GM10248 (cell line): ENCODE data around the gene RNASEH2A.
"Not testable (repeated sequence)": the region's sequence is repeated elsewhere in the genome, so short reads cannot be mapped to it uniquely, and the experiment has no call there.

Source experiments
- CTCF ChIA-PET: fragments of 300-600 bp; sonication (Branson Sonifier 250); formaldehyde crosslinking; extraction: SDS; loops from one replicate; lab custom pipeline; 2021; ENCODE audit warnings: antibody characterized with exemption; lab: Yijun Ruan, JAX
- POLR2A ChIA-PET: fragments of 350-650 bp; sonication (Branson Sonifier 250); formaldehyde crosslinking; extraction: SDS; loops from one replicate; lab custom pipeline; 2020; ENCODE audit warnings: antibody characterized with exemption; lab: Yijun Ruan, JAX
- DNase-seq: peaks from one replicate; pipeline ENCODE4 v3.0.0; 2012; ENCODE audit errors: extremely low spot score
- TF ChIP-seq, protein P1 (sequence below): IDR thresholded peaks from 2 replicates; pipeline ENCODE4 v1.5.1; 2012; ENCODE audit warnings: mild to moderate bottlenecking, low read depth; ENCODE audit errors: extremely low read depth, missing control alignments, control extremely low read depth

RNASEH2A gene

DNA sequence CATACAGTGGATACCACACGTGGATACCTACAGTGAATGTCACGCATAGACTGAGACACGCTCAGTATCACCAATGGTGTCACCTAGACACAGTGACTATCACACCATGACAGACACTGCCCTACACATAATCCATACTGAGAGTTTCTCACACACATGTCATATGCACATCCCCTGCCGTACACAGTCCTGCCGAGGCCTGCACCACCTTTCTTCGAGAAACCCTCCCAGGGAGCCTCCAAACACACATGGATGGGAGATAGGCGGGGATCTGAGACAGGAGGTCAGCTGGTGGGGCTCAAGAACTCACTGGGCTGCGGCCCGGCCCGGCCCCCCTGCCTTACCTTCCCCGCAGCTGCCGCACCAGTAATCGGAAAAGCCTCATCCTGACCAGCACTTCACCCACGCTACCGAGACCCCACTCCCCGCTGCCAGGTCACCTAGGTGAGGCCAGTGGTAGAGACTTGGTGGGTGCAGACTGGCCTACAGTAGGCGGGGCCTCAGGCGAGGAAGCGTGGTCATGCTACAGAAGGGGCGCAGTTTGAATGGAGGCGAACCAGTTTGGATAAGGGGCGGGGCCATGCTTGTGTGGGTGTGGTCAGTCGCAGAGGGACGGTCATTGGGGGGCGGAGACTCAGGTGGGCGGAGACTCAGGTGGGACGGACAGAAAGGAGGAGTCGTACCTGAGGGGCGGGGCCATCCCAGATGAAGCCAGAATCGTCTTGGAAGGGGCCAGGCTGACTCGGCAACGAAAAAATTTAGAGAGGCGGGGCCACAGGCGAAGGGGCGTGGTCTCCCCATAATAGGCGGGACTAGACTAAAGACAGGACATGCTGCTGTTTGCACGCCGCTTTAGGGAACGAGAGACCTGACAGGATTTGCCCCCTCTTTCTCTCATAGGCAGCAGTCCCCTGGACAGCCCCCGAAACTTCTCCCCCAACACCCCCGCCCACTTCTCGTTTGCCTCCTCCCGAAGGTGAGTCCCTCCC, 34.0 kb downstream of the RNASEH2A start:
- CTCF ChIA-PET, result interaction anchor here (1.9 kb wide), 1 partner anchor 80 kb away, joined by 4 read pairs; no protein-coding TSS in a partner anchor
- POLR2A ChIA-PET, result interaction anchor here (0.6 kb wide), 1 partner anchor 703 kb away, joined by 3 read pairs; no protein-coding TSS in a partner anchor
- TF ChIP-seq, protein P1, sequence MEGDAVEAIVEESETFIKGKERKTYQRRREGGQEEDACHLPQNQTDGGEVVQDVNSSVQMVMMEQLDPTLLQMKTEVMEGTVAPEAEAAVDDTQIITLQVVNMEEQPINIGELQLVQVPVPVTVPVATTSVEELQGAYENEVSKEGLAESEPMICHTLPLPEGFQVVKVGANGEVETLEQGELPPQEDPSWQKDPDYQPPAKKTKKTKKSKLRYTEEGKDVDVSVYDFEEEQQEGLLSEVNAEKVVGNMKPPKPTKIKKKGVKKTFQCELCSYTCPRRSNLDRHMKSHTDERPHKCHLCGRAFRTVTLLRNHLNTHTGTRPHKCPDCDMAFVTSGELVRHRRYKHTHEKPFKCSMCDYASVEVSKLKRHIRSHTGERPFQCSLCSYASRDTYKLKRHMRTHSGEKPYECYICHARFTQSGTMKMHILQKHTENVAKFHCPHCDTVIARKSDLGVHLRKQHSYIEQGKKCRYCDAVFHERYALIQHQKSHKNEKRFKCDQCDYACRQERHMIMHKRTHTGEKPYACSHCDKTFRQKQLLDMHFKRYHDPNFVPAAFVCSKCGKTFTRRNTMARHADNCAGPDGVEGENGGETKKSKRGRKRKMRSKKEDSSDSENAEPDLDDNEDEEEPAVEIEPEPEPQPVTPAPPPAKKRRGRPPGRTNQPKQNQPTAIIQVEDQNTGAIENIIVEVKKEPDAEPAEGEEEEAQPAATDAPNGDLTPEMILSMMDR, result no peak
- peak; percentile 69 for DNase-seq

DNA sequence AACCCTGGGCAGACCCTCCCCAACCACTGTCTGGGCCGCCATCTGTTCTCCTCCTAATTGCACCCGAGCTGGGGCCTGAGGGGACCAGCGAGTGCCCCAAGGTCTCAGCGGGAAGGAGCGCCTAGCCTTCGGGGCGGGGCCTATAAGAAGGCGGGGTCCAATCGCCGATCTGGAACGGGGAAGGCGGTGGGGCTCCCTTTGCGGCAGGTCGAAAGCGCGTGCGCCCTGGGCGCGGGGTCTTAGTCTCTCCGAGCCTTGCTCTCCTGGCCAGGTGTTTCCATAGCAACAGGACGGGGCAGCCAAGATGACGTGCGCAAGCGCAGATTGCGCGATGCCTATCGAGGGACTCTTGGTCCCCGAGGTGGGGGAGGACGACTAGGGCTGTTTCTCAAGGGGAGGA, 34.7 kb downstream of the RNASEH2A start:
- CTCF ChIA-PET, result interaction anchor here (1.9 kb wide), 1 partner anchor 81 kb away, joined by 4 read pairs; no protein-coding TSS in a partner anchor

DNA sequence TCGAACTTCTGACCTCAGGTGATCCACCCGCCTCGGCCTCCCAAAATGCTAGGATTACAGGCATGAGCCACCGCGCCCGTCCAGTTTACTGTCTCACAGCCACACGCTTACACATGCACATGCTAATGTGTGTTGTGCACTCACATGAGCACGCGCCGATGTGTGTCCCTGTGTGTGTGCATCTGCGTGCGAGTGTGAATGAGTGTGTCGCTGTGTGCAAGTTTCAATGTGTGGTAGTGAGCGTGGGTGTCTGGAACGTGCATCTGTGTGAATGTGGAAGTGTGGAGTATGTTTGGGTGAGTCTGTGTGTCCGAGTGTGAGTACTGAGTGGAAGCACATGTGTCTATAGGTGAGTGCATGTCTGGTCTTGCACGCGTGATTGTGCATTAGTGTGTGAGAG, 36.1 kb downstream of the RNASEH2A start:
- ChIA-PET CTCF (interaction anchor here (1.9 to 11.3 kb wide), 2 partner anchors 82 kb away, joined by 4 to 369 read pairs; no protein-coding TSS in a partner anchor), POLR2A (no interaction called here)
- no peak for DNase-seq
- TF ChIP-seq, protein P1, result no peak

More for the DNA sequence above, 34.7 kb downstream of the RNASEH2A start:
- DNase-seq, result no peak
- TF ChIP-seq, protein P1, result no peak
- POLR2A ChIA-PET, result interaction anchor here (0.6 kb wide), 1 partner anchor 704 kb away, joined by 3 read pairs; no protein-coding TSS in a partner anchor

DNA sequence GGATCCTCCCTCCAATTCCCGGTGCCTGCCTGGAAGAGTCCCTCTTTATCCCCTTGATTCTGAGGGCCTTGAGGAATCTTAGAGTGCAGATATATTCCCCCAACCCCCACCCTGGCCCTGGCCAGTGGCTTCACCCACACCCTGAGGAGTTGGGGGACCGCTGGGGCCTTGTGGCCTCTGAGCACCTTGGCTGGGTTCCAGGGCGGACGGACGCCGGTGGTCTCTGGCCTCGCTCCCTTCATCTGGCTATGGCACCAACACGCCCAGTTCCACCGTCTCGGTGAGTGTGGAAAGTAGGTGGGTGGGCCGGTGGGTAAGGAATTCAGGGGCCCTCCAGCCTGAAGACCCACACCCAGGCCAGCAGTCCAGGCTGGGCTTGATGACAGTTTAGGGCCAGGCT, 36.9 kb downstream of the RNASEH2A start:
- POLR2A ChIA-PET, result no interaction called here
- CTCF ChIA-PET, result interaction anchor here (11.3 kb wide), 1 partner anchor 83 kb away, joined by 369 read pairs; no protein-coding TSS in a partner anchor
- TF ChIP-seq, protein P1, result no peak
- no peak for DNase-seq

DNA sequence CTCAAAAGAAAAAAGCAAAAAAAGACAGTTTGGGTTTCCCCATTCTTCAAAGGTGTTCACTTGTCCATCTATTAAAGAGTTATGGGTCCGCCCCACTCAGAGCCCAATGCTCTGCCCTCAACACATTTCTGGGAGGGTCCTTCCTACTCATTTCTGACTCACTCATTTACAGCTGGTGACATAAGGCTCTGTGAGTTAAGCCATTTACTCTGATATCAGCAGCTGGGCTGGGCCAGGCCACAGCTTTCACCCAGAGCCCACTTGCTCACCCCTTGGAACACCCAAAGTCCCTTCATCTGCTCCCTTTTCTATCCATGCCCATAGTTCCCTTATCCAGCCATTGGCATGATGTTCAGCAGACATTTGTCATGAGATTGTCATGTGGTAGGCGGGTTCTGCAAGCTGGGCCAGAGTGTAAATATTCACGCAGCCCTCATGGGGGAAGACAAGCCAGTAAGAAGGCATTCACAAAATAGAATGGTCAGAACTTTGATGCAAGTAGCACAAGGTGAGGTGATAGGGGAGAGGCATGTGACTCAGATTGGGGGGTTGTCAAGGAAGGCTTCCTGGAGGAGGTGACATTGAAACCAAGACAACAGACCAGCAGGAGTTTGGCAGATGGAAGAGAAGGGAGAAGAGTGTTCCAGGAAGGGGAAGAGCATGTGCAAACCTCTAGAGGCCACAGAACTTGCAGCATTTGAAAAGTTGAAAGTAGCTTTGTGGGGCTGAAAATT, 37.8 kb downstream of the RNASEH2A start:
- DNase-seq, result no peak
- CTCF ChIA-PET, result interaction anchor here (11.3 kb wide), 1 partner anchor 84 kb away, joined by 369 read pairs; no protein-coding TSS in a partner anchor
- TF ChIP-seq, protein P1, result no peak
- POLR2A ChIA-PET, result no interaction called here

DNA sequence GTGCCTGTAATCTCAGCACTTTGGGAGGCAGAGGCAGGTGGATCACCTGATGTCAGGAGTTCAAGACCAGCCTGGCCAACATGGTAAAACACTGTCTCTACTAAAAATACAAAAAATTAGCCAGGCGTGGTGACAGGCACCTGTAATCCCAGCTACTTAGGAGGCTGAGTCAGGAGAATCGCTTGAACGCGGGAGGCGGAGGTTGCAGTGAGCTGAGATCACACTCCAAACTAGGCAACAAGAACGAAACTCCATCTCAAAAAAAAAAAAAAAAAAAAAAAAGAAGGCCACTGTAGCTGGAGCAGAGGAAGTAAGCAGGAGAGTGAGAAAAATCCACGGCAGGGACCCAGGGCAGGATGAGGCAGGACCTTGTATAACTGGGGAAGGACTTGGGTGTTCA, 40.2 kb downstream of the RNASEH2A start:
- CTCF ChIA-PET, result interaction anchor here (0.7 to 11.3 kb wide), 30 partner anchors 10 to 285 kb away, joined by 3 to 369 read pairs (median 12); partner anchors contain the start of genes DNASE2, GCDH, HOOK2 and KLF1
- POLR2A ChIA-PET, result interaction anchor here (0.8 kb wide), 1 partner anchor 55 kb away, joined by 4 read pairs; the partner anchor contains the start of gene JUNB
- not testable (repeated sequence) for DNase-seq
